ENCODE results near the gene OGFR.
A peak's percentile ranks its signal among the peaks of the same experiment; 100 is the strongest.

The OGFR gene

DNA sequence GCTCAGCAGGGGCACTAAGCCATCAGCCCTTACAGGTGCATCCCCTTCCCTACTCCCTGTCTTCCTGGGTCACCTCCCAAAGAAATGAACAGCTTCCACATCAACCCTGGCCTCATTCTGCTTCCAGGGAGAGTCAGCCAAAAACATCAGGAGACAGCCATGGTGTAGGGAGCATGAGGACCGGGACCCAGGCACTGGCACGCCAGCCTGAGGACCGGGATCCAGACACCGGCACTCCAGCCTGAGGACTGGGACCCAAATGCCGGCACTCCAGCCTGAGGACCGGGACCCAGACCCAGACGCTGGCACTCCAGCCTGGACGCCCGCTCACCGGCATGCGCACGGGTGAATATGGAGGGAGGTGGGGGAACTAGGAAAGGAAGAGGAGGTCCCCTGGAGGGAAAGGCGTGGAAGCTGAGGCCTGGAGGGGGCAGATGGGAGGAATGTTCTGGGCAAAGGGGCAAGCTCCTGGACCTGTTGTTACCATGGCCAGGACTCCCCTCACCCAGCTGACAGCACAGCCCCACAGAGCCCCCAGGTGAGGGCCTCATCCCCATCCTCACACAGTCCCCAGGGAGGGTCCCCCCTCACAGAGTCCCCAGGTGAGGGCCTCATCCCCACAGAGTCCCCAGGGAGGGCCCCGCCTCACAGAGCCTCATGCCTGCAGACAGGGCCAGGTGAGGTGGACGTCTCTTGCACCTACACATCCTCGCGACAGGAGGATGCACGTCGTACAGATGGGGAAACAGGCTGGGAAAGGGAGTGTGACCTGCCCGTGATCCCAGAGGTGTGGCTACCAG is 34.3 kb upstream of the OGFR start:
- no peak for DNase-seq

DNA sequence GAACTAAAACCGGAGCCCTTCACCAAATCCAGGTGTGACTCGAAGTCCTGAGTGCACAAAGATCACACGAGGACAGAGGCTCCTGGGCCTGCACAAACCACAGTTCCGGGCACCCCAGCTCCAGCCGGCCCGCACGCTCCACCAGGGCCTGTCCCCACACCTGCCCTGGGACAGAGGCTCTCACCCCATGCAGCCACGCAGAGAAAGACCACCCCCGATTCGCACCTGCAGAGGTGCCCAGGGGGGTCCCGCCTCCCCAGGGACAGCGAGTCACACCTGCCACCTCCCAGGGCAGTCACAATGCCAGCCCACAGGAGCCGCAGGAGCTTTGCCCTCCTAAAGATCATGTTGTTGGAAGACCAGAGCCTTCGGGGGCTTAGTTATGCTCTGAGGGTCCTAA is 33.7 kb upstream of the OGFR start:
- no peak for DNase-seq

DNA sequence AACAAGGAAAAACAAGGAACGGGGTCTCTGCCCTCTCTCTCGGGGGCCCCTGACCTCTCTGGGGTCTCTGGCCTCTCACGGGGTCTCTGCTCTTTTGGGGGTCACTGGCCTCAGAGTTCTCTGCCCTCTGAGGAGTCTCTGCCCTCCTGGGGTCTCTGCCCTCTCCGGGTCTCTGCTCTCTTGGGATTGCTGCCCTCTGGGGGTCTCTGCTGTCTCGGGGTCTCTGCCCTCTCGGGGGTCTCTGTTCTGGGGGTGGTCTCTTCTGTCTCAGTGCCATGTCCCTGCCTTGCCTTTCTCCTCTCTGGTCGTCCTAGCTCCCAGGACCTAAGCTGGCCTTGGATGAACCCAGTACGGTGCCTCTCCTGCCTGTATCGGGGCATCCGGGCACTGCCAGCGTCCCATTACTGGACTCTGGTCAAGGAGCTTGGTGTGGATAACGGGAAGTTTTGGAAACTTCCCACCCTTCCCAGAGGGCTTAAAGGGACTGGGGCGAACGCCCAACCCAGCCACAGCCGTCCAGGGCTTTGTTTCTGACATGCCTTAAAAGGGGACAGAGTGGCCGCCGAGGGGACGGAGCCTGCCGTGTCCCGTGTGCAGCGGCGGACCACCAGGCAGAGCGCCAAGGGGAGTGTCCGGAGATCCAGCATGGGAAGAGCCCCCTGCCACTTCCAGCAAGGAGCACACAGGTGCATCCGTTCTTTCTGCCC is 33.1 kb upstream of the OGFR start:
- no peak for DNase-seq

DNA sequence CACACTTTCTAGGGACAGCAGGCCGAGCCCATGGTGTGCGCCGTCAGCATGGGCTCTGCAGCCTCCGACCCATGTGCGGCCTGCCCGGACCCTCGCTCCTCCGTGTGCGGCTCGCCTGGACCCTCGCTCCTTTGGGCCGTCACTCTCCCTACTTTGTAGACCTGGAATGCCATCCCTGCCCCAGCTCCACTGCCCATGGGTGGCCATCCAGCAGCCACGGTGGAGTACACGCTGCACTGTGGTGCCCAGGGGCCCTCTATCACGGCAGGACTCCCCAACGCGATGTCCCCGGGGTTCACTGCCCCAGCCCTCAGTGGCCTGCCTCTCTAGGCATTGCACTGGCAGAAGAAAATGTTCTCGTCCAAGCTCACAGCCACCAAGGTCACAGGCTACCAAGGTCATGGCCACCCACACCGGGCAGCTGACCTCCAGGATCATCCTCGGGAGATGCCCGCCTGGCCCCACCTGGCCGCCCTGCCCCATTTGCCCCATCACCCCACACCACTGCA is 32.5 kb upstream of the OGFR start:
- no peak for DNase-seq

DNA sequence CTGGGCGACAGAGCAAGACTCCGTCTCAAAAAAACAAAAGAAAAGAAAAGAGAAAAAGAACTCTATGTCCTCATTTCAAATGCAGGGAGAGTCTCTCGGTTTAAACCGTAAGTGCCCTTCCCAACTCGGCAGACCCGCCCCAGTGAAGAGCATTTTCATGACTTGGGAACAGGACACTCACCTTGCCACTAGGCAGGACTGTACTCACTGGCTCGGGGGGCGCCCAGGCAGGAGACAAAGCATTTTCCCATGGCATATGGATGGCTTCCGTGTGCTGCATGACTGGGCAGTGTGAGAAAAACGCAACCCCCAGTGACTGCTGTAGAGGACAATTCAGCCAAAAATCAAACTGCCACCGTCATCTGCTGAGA is 32.0 kb upstream of the OGFR start:
- DNase-seq, result no peak

DNA sequence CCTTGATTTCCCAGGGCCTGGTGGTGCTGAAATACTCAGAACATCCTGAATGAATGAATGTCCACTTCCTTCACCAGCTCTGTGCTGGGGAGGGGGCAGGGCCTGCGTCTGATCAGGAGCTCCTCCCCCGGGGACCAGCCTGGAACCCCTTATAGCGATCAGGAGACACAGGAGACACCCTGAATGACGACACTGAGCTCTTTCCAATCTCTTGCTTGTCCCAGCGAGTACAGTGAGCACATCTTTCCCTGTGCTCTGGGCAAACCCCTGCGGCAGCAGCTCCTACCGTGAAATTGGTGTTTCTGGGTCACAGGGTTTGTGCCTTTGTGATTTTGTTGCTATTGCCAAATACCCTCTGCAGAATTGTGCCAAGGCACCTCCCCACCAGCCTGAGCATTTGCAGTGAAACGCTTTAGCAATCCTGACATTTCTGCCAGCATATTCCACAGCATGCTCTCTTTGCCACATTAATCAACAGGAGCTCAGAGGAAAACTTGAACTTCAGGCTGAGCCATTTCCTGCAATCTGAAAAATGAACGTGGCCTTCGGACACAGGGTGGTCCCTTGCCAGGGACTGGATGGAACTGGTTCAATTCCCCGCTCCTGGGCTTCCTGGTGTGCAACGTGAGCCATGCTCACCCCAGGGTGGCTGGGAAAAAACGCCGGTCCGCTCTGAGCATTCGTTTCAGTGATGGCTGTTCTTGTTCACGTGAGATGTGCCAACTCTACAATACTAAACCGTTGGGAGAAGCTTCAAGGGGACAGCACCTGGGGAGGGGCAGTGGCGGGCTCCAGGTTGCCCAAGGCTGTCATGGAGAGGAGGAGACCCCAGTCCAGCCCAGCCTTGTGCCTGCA is 31.4 kb upstream of the OGFR start:
- DNase-seq, result no peak

DNA sequence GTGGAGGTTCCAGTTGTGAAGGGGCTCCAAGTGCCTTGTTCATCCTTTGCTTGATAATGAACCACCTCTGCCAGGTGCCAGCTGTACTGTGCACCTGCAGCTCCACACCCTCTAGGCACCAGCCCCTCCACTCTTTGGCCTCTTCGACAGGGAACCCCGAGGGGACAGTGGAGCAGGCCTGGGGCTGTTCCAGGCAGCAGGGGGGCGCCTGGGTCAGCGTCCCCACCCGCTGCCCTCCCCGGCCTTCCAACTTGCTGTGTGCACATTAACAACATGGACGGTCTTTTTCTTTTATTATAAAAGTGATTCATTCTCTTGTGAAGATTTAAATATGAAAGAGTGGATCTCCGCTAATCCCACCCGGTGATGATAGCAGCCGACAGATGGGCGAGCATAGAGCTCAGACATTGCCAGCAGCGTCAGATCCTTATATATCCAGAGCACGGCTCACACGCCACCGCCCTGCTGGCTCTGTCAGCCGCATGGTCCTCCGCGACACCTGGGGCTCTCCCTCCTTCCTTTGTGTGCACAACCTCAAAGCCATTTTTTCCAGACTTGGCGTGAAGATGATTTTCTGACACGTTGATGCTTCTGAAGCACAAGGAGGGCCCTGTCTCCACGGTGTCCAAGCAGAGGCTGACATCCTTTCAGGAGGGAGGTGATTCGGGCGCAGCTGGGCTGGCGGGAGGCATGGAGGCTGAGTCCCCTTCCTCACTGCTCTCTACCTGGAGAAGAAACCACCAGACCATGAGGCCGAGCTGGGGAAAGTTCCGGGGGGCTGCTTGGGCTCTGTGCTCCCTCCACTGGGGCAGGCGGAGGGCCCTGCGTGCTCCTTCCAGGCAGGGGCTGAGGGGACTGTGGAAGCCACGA is 30.6 kb upstream of the OGFR start:
- DNase-seq, result no peak

DNA sequence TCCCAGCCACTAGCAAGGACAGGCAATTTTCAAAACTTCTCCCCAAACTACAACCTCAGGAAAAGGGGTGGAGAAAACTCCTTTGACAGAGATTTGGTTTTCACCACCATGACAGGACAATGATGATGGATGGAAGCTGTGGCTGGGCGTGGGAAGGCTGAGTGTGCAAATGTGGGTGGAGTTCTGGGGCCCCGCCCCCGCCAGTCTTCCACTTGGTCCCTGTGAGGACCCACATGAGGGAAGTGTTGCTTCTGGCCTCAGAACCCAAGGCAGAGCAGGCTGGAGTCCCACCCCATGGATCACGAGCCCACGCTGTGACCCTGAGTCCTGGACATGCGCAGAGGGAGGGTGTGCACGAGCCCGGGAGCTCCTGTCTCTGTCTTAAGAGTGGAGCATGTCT is 29.9 kb upstream of the OGFR start:
- peak in 1 of 2 donors; percentile 18 for DNase-seq

DNA sequence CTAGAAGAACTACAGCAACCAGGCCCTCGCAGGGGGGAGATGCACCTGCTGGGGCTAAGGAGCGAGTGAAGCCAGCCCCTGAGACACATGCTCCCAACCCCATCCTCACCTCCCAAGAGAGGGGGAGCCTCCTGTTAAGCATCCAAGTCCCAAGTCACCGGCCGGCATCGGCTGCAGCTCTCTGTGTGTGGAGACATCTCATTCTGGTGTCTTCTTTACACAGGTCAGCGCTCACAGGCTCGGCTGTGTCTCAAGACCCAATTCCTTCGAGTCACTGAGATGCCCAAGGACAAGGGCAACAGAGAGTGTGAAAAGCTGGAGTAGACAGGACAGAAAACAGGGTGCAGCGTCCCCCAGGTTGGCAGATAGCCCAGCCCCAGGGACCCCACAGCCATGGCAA is 29.4 kb upstream of the OGFR start:
- no peak for DNase-seq

DNA sequence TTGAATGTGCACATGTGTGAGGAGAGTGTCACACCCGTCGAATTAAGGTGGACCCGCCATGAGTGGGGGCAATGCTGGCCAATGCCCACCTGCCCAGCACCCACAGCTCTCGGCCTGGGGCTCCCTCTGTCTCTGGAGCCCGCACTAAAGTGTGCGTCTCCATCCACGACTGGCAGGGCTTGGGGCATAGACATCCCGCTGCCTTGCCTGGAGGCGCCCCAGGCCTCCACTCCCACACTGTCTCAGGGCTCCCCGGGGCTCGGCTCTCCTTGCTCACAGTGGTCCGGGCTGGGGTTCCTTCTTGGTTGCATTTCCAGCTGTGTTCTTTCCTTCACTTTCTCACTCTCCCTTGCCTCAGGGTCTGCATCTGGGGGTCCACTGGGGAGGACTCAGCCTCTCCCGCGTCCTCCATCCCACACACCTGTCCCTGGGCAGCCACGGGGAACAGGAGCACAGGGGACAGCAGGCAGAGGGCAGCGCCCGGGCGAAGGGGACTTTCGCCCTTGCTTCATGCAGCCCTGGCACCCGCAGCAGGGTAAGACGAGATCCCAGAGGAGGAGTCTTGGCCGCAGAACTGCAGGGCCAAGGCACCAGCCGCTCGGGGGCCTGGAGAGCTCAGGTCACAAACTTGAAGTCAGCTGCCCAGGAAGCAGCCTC is 28.5 kb upstream of the OGFR start:
- no peak for DNase-seq

DNA sequence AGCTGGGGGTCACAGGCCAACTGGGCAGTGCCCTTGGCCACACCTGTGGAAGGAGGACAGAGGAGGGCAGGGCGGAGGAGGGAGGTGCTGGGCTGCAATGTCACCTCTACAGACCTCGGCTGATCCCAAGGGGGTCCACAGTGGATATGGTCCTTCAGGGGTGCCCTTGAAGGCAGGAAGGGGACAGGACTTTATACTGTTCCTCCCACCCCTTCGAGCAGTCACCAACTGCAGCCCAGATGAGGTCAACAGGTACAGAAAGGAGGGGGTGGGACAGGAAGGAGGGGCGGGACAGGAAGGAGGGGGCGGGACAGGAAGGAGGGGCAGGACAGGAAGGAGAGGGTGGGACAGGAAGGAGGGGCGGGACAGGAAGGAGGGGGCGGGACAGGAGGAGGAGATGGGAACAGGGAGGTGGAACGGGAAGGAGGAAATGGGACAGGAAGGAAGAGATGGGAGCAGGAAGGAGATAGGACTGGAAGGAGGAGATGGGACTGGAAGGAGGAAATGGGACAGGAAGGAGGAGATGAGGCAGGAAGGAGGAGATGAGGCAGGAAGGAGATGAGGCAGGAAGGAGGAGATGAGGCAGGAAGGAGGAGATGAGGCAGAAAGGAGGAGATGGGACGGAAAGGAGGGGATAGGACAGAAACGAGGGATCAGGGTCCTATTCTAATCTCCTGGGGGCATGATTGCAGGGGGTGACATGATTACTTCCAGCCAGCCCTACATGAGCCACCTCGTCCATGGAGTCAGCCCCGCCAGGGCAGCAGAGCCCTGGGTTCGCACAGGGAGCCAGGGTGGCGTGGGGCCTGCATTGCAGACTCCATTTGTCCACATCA is 27.7 kb upstream of the OGFR start:
- peak; percentile 74 to 77 for DNase-seq

DNA sequence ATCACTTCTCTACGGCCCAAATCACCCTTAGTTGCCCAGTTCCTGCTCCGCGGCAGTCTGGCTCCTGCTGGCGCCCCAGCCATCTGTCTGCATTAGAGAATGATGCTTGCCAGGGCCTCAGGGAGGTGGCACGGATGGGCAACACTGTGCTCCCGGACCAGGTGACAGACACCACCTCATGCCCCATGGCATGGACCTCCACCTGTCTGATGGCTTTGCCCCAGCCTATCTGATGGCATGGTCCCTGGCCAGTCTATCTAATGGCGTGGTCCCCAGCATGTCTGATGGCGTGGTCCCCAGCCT is 27.2 kb upstream of the OGFR start:
- DNase-seq, result peak in 1 of 2 donors; percentile 16

DNA sequence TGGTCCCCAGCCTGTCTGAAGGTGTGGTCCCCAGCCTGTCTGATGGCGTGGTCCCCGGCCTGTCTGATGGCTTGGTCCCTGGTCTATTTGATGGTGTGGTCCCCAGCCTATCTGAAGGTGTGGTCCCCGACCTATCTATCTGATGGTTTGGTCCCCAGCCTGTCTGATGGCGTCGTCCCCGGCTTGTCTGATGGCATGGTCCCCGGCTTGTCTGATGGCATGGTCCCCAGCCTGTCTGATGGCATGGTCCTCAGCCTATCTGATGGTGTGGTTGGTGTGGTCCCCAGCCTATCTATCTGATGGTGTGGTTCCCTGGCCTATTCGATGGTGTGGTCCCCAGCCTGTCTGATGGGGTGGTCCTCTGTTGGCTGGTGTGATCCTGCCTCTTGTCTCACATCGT is 26.6 kb upstream of the OGFR start:
- DNase-seq, result no peak

DNA sequence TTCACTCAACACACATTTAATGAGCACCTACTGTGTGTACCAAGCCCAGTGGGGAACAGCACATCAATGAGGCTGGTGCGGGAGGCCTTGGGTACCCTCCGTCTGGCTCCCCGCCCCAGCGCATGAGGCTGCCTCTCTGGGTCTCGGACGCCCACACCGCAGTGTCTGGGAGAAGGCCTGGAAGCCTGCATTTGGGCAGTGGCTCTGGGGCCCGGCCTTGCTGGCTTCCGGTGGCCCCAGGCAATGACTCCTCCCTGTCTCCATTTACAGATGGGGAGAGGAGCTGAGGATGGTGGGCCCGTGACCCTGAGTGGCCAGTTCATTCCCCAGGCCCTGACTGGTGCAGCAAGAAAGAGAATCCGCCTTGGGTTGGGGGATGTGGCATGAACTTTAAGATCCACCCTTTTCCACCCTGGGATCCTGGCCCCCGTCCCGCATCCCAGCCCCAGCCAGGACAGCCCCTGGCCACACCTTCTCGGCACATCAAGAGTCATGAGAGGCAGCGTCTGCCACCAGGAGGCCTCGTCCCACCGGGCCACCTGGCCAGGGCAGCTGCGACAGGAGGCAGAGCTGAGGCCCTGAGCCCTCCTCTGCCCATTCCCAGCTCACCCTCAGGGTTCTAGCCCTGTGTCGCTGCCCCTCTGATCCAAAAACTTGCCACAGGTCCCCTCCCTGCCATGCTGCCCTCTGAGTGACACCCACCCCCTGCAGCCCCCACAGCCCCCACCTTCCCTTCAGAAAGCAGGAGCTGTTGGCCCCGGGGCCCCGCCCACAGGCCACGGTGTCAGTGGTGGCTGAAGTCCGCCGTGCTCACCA is 25.8 kb upstream of the OGFR start:
- DNase-seq, result no peak

DNA sequence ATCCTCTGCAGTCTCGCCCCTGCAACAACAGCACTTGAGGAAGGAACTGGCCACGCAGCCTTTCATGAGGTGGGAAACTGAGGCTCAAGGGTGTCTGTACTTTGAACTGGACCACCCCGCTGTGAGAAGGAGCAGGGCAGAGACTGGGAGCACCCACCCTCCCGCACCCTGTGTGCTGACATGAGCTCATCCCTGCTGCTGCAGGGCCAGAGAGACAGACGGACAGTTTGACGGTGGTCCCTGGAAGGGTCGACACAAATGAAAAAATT is 25.3 kb upstream of the OGFR start:
- no peak for DNase-seq

DNA sequence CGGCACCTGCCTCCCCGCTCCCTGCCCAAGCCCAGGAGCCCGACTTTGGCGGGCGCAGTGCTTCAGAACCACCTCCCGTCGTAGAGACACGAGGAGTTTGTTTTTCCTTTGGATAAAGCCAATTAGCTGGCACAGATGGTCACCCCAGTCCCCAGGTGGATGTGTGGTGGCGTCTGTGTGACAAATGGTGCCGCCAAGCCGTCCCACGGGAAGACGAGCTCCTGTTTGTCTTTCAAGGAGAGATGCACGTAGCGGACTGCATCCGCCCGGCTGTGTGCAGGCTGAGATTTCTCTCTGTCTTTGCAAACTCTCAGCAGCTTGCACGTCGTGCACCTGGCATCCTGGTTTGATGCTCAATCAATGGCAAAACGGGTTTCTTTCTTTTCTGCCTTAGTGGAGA is 24.4 kb upstream of the OGFR start:
- no peak for DNase-seq

DNA sequence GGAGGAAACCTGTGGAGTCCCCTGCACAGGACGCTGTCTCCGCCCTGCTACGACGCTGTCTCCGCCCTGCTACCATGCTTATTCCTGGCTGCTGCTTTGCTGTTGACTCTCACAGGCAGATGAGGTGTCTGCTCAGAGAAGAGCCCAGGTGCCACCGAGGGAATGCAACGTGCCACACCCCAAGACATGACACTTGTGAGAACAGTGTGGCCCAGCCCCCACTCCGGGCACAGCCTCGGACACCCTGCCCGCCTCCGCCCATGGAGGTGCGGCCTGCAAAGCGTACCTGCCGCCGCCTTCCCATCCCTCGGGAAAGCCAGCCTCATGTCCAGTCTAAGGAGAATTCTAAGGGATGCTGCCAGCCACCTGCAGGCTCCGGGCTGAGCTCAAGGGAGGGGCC is 23.9 kb upstream of the OGFR start:
- DNase-seq, result no peak

DNA sequence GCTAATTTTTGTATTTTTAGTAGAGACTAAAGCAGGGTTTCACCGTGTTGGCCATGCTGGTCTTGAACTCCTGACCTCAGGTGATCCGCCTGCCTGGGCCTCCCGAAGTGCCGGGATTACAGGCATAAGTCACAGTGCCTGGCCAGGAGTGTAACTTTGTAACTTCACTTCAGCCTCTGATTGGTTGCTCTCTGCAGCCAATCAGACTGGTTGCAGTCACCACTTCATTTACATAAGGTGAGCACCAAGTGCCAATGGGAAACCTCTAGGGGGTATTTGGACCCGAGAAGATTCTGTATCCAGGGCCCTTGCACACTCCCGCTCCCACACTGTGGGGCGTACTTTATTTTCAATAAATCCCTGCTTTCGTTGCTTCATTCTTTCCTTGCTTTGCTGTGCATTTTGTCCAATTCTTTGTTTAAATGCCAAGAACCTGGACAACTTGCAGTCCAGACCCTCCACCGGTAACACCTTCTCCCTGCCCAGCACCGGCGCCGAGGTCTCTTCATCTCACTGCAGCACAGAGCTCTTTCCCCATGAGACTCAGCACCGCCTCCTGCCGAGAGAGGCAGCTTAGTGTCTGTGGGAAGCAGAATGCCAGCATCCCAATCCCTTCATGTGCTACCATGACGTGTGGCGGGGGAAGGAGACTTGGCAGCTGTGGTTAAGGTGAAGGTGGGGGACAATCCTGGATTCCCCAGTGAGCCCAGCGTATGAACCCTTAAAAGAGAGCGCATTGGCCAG is 22.3 kb upstream of the OGFR start:
- DNase-seq, result no peak

DNA sequence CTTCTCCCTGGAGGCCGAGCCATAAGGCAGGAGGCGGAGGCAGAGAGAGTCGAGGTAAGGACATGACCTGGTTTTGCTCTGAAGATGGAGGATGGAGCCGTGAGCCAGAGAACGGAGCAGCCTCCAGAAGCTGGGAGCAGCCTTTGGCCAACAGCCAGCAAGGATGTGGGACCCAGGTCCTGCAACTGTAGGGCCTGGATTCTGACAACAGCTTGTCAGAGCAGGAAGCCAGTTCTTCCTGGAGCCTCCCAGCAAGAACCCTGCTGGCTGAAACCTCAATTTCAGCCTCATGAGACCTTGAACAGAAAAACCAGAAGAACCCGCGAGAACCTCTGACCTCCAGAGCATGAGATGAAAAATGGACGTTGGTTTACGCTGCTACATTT is 21.7 kb upstream of the OGFR start:
- DNase-seq, result no peak

DNA sequence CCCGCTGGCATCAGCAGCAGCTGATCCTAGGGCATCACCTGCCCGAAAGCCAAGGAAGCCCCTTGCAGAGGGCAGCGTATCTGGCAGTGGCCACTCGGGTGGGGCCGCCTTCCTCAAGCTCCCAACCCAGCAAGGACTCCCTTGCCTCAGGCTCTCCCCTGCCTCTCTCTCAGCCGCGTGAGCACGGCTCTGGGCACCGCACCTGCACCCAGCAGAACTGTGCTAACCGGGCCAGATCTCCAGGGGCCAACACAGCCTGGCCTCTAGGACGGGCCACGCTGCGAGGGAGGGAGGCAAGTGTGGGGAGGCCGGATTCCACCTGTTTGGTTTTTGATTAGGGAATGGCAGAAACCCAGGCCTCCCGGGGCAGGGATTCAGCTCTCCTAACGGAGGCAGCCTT is 20.1 kb upstream of the OGFR start:
- DNase-seq, result no peak
